Epithelial cell of proximal tubule (primary cell): ENCODE data around the gene ANGPTL7. TPM values are rescaled to one million over a fixed set of nuclear protein-coding genes. Genes with fewer than 3 reads are reported as not detected.
"Not testable (repeated sequence)": the region's sequence is repeated elsewhere in the genome, so short reads cannot be mapped to it uniquely, and the experiment has no call there.

ENCODE experiments used
- DNase-seq: peaks from one replicate; pipeline ENCODE4 v3.0.0-alpha.2; 2011; ENCODE audit warnings: low read depth
- H3K4me3 ChIP-seq: 2 replicates; pipeline ENCODE4 v1.5.1; 2011; ENCODE audit warnings: low read depth, mild to moderate bottlenecking, low read length
- CTCF ChIP-seq: conservative IDR thresholded peaks from 2 replicates; pipeline ENCODE4 v1.5.1; 2012; ENCODE audit warnings: low read depth, mild to moderate bottlenecking, low read length
- total RNA-seq: library from RNA; depleted of rRNA; stranded (reverse); fragments of >200 nt; gene quantifications from 2 replicates; pipeline ENCODE4 v1.2.3, GENCODE V29; 2015

ANGPTL7 gene
- total RNA-seq, 1 donor from 2014 or later: not detected

- H3K4me3 ChIP-seq: no peak overlapping the region
- DNase-seq: no peak
- no peak for TF ChIP-seq CTCF
These were observed 32.2 kb upstream of the ANGPTL7 start for GRCh38 chr1:11156963-11157362.

GRCh38 chr1:11157394-11157793 is 31.8 kb upstream of the ANGPTL7 start:
- no peak overlapping the region for H3K4me3 ChIP-seq
- no peak for TF ChIP-seq CTCF
- no peak for DNase-seq

GRCh38 chr1:11157867-11158266 is 31.3 kb upstream of the ANGPTL7 start:
- TF ChIP-seq CTCF: no peak
- DNase-seq: no peak
- H3K4me3 ChIP-seq: no peak overlapping the region

DNA sequence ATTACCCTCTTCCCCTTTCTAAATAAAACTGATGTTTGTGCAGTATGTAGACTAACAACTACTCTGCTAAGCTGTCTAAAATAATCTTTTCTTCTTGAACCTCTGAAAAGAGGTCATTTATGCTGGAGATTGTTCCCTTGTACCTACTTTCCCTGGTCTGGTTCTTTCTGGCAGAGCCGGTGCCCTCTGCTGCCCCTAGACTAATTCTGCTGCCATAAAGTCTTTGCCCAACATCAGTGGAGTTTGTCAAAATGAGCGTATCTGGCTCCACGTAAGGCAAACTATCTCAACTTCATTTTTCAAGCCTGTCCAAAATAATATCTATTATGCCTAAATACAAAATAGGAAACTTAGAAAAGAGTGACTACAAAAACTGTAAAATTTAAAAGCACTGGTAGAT is 30.9 kb upstream of the ANGPTL7 start:
- TF ChIP-seq CTCF: no peak
- no peak overlapping the region for H3K4me3 ChIP-seq
- no peak for DNase-seq

DNA sequence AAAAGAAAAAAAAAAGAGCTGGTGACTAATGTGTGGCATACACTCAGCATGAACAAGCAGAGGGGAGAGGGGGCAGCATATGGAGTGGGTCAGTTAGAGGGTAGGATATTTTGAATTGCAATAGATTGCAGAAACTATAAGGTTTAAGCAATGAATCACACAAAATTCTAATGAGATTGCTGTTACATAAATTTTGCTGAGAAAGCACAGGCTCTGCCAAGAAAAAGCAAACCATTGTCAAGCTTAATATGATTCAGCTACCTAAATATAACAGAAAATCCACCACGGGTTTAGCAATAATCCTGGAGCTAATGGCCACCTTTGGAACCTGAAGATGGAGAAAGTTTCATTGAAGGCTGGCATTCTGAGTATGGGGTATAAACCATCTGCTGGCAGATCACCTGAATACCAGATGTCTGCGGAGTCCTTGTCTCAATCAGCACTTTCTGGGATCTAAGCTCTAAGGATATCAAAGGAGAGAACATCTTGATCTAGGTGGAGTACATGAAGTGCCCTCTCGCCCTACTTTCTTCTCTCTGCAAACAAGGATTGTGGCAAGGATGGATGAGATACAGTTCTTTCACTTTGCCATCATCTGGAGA is 30.3 kb upstream of the ANGPTL7 start:
- no peak for TF ChIP-seq CTCF
- DNase-seq: no peak
- no peak overlapping the region for H3K4me3 ChIP-seq

DNA sequence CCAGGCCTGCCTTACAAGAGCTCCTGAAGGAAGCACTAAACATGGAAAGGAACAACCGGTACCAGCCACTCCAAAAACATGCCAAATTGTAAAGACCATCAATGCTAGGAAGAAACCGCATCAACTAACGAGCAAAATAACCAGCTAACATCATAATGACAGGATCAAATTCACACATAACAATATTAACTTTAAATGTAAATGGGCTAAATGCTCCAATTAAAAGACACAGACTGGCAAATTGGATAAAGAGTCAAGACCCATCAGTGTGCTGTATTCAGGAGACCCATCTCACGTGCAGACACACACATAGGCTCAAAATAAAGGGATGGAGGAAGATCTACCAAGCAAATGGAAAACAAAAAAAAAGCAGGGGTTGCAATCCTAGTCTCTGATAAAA is 26.4 kb upstream of the ANGPTL7 start:
- not testable (repeated sequence) for H3K4me3 ChIP-seq, DNase-seq

DNA sequence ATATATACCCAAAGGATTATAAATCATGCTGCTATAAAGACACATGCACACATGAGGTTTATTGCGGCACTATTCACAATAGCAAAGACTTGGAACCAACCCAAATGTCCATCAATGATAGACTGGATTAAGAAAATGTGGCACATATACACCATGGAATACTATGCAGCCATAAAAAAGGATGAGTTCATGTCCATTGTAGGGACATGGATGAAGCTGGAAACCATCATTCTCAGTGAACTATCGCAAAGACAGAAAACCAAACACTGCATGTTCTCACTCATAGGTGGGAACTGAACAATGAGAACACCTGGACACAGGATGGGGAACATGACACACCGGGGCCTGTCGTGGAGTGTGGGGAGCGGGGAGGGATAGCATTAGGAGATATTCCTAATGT is 22.4 kb upstream of the ANGPTL7 start:
- not testable (repeated sequence) for DNase-seq, H3K4me3 ChIP-seq

GRCh38 chr1:11168731-11169130 is 20.4 kb upstream of the ANGPTL7 start:
- no peak for DNase-seq
- no peak for TF ChIP-seq CTCF
- H3K4me3 ChIP-seq: no peak overlapping the region
